ENCODE measurements around the gene ANAPC2. TPM values are rescaled to one million over a fixed set of nuclear protein-coding genes. Genes with fewer than 3 reads are reported as not detected.

ANAPC2 gene
- total RNA-seq, 1 donor from 2014 or later, result 39.2 TPM

- no peaks in the 10 kb centered on the region for H3K4me1 Mint-ChIP-seq (ENCODE audit: low read depth, unreplicated experiment)
- Histone ChIP-seq H4K20me1 (ENCODE audit: insufficient read depth, low read length) (peaks cover 25% of the 10 kb centered on the region), H3K79me2 (ENCODE audit: insufficient read depth, low read length) (no peaks in the 10 kb centered on the region), H3K27ac (ENCODE audit: low read depth, low read length) (no peak overlapping the region), H3K4me2 (ENCODE audit: low read length) (no peak overlapping the region), H2AFZ (ENCODE audit: low read depth, low read length) (no peak overlapping the region), H3K4me3 (ENCODE audit: insufficient read depth, low read depth, low read length) (no peak overlapping the region), H3K36me3 (ENCODE audit: insufficient read depth, low read length) (peaks cover 5% of the 10 kb centered on the region), H3K27me3 (ENCODE audit: insufficient read depth, low read length) (no peaks in the 10 kb centered on the region), H3K9me3 (ENCODE audit: insufficient read depth, low read depth, low read length) (no peaks in the 10 kb centered on the region), H3K9ac (ENCODE audit: low read length) (no peak overlapping the region), H3K4me1 (ENCODE audit: insufficient read depth, low read length) (no peaks in the 10 kb centered on the region)
- TF ChIP-seq CTCF (IDR thresholded peaks at IDR 0.05; ENCODE audit: insufficient read depth, low read depth, low read length) (no peak), EZH2 (IDR thresholded peaks at IDR 0.05; ENCODE audit: insufficient read depth, low read length) (no peak)
- FAIRE-seq, result no peak
- H3K9me3 Mint-ChIP-seq (ENCODE audit: unreplicated experiment), result no peaks in the 10 kb centered on the region
- H3K27me3 Mint-ChIP-seq (ENCODE audit: low read depth, unreplicated experiment), result no peaks in the 10 kb centered on the region
- H3K27ac Mint-ChIP-seq (ENCODE audit: unreplicated experiment), result peak overlapping the region; percentile 58
- H3K4me3 Mint-ChIP-seq (ENCODE audit: unreplicated experiment), result no peak overlapping the region
- peaks cover 15% of the 10 kb centered on the region for H3K36me3 Mint-ChIP-seq (ENCODE audit: low read depth, unreplicated experiment)
- no peak for DNase-seq (ENCODE audit: low read depth)
Measured at GRCh38 chr9:137178939-137179630, 9.3 kb downstream of the ANAPC2 start.

GRCh38 chr9:137178201-137178938 is 10.0 kb downstream of the ANAPC2 start:
- Histone ChIP-seq H3K79me2 (ENCODE audit: insufficient read depth, low read length) (no peaks in the 10 kb centered on the region), H3K27ac (ENCODE audit: low read depth, low read length) (no peak overlapping the region), H2AFZ (ENCODE audit: low read depth, low read length) (no peak overlapping the region), H3K4me1 (ENCODE audit: insufficient read depth, low read length) (no peaks in the 10 kb centered on the region), H3K9ac (ENCODE audit: low read length) (no peak overlapping the region), H3K27me3 (ENCODE audit: insufficient read depth, low read length) (no peaks in the 10 kb centered on the region), H3K4me2 (ENCODE audit: low read length) (no peak overlapping the region), H4K20me1 (ENCODE audit: insufficient read depth, low read length) (peaks cover 21% of the 10 kb centered on the region), H3K4me3 (ENCODE audit: insufficient read depth, low read depth, low read length) (no peak overlapping the region), H3K36me3 (ENCODE audit: insufficient read depth, low read length) (peaks cover 5% of the 10 kb centered on the region), H3K9me3 (ENCODE audit: insufficient read depth, low read depth, low read length) (no peaks in the 10 kb centered on the region)
- no peak for DNase-seq (ENCODE audit: low read depth)
- TF ChIP-seq CTCF (IDR thresholded peaks at IDR 0.05; ENCODE audit: insufficient read depth, low read depth, low read length) (no peak), EZH2 (IDR thresholded peaks at IDR 0.05; ENCODE audit: insufficient read depth, low read length) (no peak)
- H3K36me3 Mint-ChIP-seq (ENCODE audit: low read depth, unreplicated experiment), result peaks cover 15% of the 10 kb centered on the region
- no peaks in the 10 kb centered on the region for H3K27me3 Mint-ChIP-seq (ENCODE audit: low read depth, unreplicated experiment)
- H3K4me1 Mint-ChIP-seq (ENCODE audit: low read depth, unreplicated experiment), result no peaks in the 10 kb centered on the region
- no peaks in the 10 kb centered on the region for H3K9me3 Mint-ChIP-seq (ENCODE audit: unreplicated experiment)
- H3K27ac Mint-ChIP-seq (ENCODE audit: unreplicated experiment), result no peak overlapping the region
- no peak overlapping the region for H3K4me3 Mint-ChIP-seq (ENCODE audit: unreplicated experiment)
- no peak for FAIRE-seq

Data from astrocyte (in vitro differentiated cells and primary cell).